Activated T-cell treated with anti-CD3 and anti-CD28 coated beads, Interleukin-2, amount 50 U/mL, for 72 hours (primary cell): ENCODE measurements around the gene CCDC74A. TPM values are rescaled to one million over a fixed set of nuclear protein-coding genes. Genes with fewer than 3 reads are reported as not detected.
"Not testable (repeated sequence)": the region's sequence is repeated elsewhere in the genome, so short reads cannot be mapped to it uniquely, and the experiment has no call there.

Source experiments
- ATAC-seq, 2 donors: fragments of 150-1000 bp; cut with Tn5 transposase; replicated peaks in 1 of 2; 2 replicates each; pipeline ENCODE4 v1.10.0; 2021; ENCODE audit warnings: moderate library complexity in 2 of 2, mild to moderate bottlenecking in 1 of 2
- DNase-seq, 2 donors: peaks; one replicate each; pipeline ENCODE4 v3.0.0; 2021 to 2022; ENCODE audit warnings: mixed read lengths in 1 of 2
- H3K27ac Mint-ChIP-seq: one replicate; pipeline ENCODE4 v1.8.0; 2022; ENCODE audit warnings: mild to moderate bottlenecking, moderate library complexity, mixed read lengths
- H3K27me3 Mint-ChIP-seq: one replicate; pipeline ENCODE4 v1.8.0; 2022; ENCODE audit warnings: low read depth, mixed read lengths
- H3K36me3 Mint-ChIP-seq, 2 donors: one replicate each; pipeline ENCODE4 v1.8.0; 2022; ENCODE audit warnings: mixed read lengths in 2 of 2, mild to moderate bottlenecking in 1 of 2; ENCODE audit not compliant: insufficient read depth in 2 of 2
- H3K4me1 Mint-ChIP-seq: one replicate; pipeline ENCODE4 v1.8.0; 2022; ENCODE audit warnings: low read depth, mixed read lengths
- H3K4me3 Mint-ChIP-seq, 2 donors: one replicate each; pipeline ENCODE4 v1.8.0; 2022; ENCODE audit warnings: mild to moderate bottlenecking in 2 of 2, mixed read lengths in 2 of 2, moderate library complexity in 2 of 2
- H3K9me3 Mint-ChIP-seq, 2 donors: one replicate each; pipeline ENCODE4 v1.8.0; 2022; ENCODE audit warnings: mixed read lengths in 2 of 2
- total RNA-seq, 2 donors: library from RNA; stranded (reverse); gene quantifications; one replicate each; pipeline ENCODE4 v1.2.3, GENCODE V29; 2022

CCDC74A gene
- total RNA-seq, 2 donors from 2014 or later: 2.1 to 4.3 TPM

GRCh38 chr2:131491469-131491836, 36.2 kb upstream of the CCDC74A start:
- H3K36me3 Mint-ChIP-seq: peaks cover 3 to 15% of the 10 kb centered on the region in 2 donors
- H3K4me1 Mint-ChIP-seq: peaks cover 46% of the 10 kb centered on the region
- ATAC-seq (peak in 1 of 2 donors; percentile 14), DNase-seq (peak in 1 of 2 donors; percentile 16)
- H3K27me3 Mint-ChIP-seq, H3K9me3 Mint-ChIP-seq: not testable (repeated sequence)
- H3K27ac Mint-ChIP-seq: peak overlapping the region; percentile 96
- peak overlapping the region; percentile 88 to 92 for H3K4me3 Mint-ChIP-seq

- not testable (repeated sequence) for DNase-seq, H3K27me3 Mint-ChIP-seq, H3K9me3 Mint-ChIP-seq
- ATAC-seq: peak; percentile 4 to 12
- Mint-ChIP-seq H3K4me3 (peak within 1 kb of the TSS; percentile 94 to 97), H3K27ac (peak within 1 kb of the TSS; percentile 96), H3K36me3 (peaks cover 3 to 15% of the 10 kb centered on the region in 2 donors), H3K4me1 (peaks cover 51% of the 10 kb centered on the region)
Observed at GRCh38 chr2:131492015-131492417, 35.7 kb upstream of the CCDC74A start, which contains the start of gene MZT2A. Gene MZT2A (minus strand): TSS chr2:131492397. CDS start chr2:131492376, 21 bp downstream.

DNA sequence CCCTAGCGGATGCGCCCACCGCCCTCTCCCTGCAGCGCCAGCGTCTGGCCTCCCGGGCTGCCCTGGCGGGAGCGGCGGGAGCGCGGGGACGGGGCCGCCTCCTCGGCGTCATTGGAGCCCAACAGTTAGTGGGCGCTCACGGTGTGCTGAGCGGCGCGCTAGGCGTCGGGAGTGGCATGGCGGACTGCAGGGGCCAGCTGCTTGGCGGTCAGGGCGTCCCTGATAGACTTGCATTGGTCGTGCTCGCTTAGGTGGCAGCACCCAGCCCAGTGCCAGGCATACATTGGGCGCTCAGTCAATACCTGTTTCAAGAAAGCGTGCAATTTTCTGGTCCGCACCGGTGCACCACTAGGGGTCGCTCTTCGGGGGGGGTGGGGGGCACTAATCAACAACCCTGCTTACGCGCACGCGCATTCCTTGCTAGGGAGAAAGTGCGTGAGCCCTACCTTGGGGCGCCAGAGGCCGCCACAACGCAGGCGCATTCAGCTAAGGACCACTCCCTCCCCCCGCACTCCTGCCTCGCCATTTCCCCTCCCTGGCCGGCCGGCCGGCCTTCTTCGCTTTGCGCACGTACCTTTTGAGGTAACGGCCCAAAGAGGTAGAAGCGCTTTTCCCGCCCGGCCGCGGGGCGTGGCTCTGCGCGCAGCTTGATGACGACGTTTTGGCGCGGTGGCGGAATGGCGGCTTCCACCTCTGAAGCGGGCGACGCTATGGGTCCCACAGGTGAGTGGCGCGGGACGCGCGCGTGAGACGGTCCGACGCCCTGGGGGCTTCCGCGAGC, 35.1 kb upstream of the CCDC74A start:
- Mint-ChIP-seq H3K27ac (peak overlapping the region; percentile 96), H3K4me1 (peaks cover 57% of the 10 kb centered on the region), H3K9me3 (no peaks in the 10 kb centered on the region), H3K4me3 (peak overlapping the region; percentile 94 to 97), H3K27me3 (no peaks in the 10 kb centered on the region), H3K36me3 (peaks cover 3 to 18% of the 10 kb centered on the region in 2 donors)
- ATAC-seq (peak; percentile 84 to 85), DNase-seq (peak; percentile 96)

- Mint-ChIP-seq H3K27ac (peak overlapping the region; percentile 96), H3K4me1 (peaks cover 65% of the 10 kb centered on the region), H3K4me3 (peak overlapping the region; percentile 94 to 97), H3K27me3 (no peaks in the 10 kb centered on the region), H3K36me3 (peaks cover 5 to 15% of the 10 kb centered on the region in 2 donors), H3K9me3 (no peaks in the 10 kb centered on the region)
- ATAC-seq (peak; percentile 24 to 25), DNase-seq (no peak)
Observed at GRCh38 chr2:131493199-131493968, 34.3 kb upstream of the CCDC74A start.

DNA sequence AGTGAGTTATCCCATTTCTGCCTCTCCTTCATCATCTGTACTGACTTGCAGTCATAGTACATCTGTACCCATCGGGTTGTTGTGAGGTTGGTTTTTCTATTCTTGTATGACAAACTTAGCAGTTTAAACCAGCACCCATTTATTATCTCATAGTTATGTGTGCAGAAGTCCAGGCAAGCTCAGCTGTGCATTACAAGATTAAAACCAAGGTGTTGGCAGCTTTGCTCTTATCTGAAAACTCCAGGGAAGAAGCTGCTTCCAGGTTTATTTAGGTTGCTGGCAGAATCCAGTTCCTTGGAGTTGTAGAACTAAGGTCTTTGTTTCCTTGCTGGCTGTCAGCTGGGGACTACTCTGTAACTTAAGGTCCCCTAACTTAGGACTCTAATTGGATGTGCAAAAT, 32.2 kb upstream of the CCDC74A start:
- Mint-ChIP-seq H3K36me3 (peaks cover 5 to 16% of the 10 kb centered on the region in 2 donors), H3K4me3 (peak overlapping the region in 1 of 2 donors; percentile 43), H3K27ac (peak overlapping the region; percentile 72), H3K4me1 (peaks cover 58% of the 10 kb centered on the region)
- not testable (repeated sequence) for ATAC-seq, H3K9me3 Mint-ChIP-seq, H3K27me3 Mint-ChIP-seq, DNase-seq

- peak overlapping the region; percentile 61 for H3K27ac Mint-ChIP-seq
- peak overlapping the region; percentile 41 to 47 for H3K4me3 Mint-ChIP-seq
- not testable (repeated sequence) for H3K27me3 Mint-ChIP-seq
Observed at GRCh38 chr2:131498321-131498973, 29.2 kb upstream of the CCDC74A start.

DNA sequence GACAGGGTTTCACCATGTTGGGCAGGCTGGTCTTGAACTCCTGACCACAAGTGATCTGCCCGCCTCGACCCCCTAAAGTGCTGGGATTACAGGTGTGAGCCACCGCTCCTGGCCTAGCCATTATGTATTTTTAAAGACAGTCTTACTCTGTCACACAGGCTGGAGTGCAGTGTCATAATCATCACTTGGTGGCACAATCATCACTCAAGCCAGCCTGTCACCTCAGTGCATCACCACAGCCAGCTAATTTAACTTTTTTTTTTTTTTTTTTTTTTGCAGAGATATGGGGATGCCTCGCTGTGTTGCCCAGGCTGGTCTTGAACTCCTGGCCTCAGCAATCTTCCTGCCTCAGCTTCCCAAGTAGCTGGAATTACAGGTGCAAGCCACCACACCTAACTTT, 24.1 kb upstream of the CCDC74A start:
- peak overlapping the region; percentile 81 for H3K27ac Mint-ChIP-seq
- H3K27me3 Mint-ChIP-seq, H3K4me1 Mint-ChIP-seq, DNase-seq, H3K9me3 Mint-ChIP-seq, H3K4me3 Mint-ChIP-seq: not testable (repeated sequence)
- peak in 1 of 2 donors; percentile 47 for ATAC-seq
- peaks cover 9 to 34% of the 10 kb centered on the region in 2 donors for H3K36me3 Mint-ChIP-seq

More at GRCh38 chr2:131498321-131498973, 29.2 kb upstream of the CCDC74A start:
- Mint-ChIP-seq H3K4me1 (peaks cover 50% of the 10 kb centered on the region), H3K36me3 (peaks cover 4 to 23% of the 10 kb centered on the region in 2 donors)
- H3K9me3 Mint-ChIP-seq: not testable (repeated sequence)
- ATAC-seq (peak; percentile 98 to 99), DNase-seq (peak; percentile 56 to 58)

- Mint-ChIP-seq H3K27ac (peak overlapping the region; percentile 56), H3K36me3 (peaks cover 9 to 34% of the 10 kb centered on the region in 2 donors), H3K4me3 (peak overlapping the region in 1 of 2 donors; percentile 56)
- not testable (repeated sequence) for H3K27me3 Mint-ChIP-seq, H3K9me3 Mint-ChIP-seq, DNase-seq, H3K4me1 Mint-ChIP-seq
- peak; percentile 39 to 96 for ATAC-seq
Observed at GRCh38 chr2:131504082-131504750, 23.5 kb upstream of the CCDC74A start.

GRCh38 chr2:131509615-131510014, 18.1 kb upstream of the CCDC74A start:
- no peak overlapping the region for H3K4me3 Mint-ChIP-seq

GRCh38 chr2:131511291-131511968, 16.3 kb upstream of the CCDC74A start:
- not testable (repeated sequence) for H3K27ac Mint-ChIP-seq, DNase-seq, H3K27me3 Mint-ChIP-seq, H3K4me3 Mint-ChIP-seq, ATAC-seq, H3K9me3 Mint-ChIP-seq, H3K4me1 Mint-ChIP-seq, H3K36me3 Mint-ChIP-seq

More at GRCh38 chr2:131509615-131510014, 18.1 kb upstream of the CCDC74A start:
- ATAC-seq (no peak), DNase-seq (no peak)
- no peaks in the 10 kb centered on the region for H3K27me3 Mint-ChIP-seq
- H3K27ac Mint-ChIP-seq: no peak overlapping the region
- H3K9me3 Mint-ChIP-seq: no peaks in the 10 kb centered on the region
- H3K36me3 Mint-ChIP-seq: peaks cover 7 to 16% of the 10 kb centered on the region in 2 donors
- no peaks in the 10 kb centered on the region for H3K4me1 Mint-ChIP-seq

DNA sequence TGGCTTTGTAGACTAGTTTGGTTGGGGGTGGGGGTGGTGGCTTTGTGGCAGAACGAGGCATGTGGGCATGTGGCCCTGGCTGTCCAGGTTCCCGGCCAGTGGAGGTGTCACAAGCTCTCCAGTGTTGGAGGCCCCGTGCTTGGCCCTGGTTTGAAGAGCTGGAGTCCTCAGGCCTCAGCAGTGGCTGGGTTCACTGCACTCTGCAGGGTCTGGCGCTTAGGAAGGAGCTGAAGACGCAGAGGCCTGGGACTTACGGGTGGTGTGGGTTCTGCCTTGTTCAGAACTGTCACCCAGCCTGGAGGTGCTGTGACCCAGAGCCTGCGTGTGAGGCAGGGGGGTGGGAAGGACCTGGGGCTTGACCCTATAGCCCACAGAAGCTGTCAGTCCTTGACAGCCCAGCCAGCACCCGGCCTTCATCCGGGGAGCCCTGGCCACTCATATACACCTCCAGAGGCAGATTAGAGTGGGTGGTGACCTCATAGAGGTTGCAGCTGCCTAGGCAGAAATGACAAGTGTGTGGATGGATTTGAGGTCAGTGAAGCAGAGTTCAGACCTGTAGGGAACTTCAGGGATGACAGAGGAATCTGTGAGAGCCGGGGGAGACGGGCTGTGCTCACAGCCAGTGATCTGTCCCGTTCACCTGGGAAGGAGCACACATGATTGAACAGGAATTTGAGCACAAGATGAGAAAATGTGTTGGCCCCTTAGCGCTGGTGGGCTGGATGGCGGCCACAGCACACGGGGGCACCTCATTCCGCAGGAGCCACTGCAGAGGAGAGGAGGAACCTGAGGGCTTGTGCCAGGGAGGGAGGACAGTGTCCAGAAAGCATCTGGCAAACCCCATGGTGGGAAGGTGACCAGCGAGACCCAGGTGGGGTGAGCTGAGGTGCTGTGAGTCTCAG, 15.5 kb upstream of the CCDC74A start:
- not testable (repeated sequence) for H3K36me3 Mint-ChIP-seq, H3K4me3 Mint-ChIP-seq, H3K27ac Mint-ChIP-seq

More for the DNA sequence above, 15.5 kb upstream of the CCDC74A start:
- peak in 1 of 2 donors; percentile 16 for ATAC-seq
- not testable (repeated sequence) for H3K27me3 Mint-ChIP-seq, H3K9me3 Mint-ChIP-seq, DNase-seq, H3K4me1 Mint-ChIP-seq
